Activated naive CD4-positive, alpha-beta T cell treated with anti-CD3 and anti-CD28 coated beads, Interleukin-2, amount 50 U/mL, for 16 hours (primary cell): Measurements from ENCODE around the gene NEGR1.

ENCODE experiments used
- DNase-seq: peaks from one replicate; pipeline ENCODE4 v3.0.0-alpha.2; 2020

Gene NEGR1

GRCh38 chr1:71526824-71527223 lies 755.5 kb downstream of the NEGR1 start:
- no peak for DNase-seq

DNA sequence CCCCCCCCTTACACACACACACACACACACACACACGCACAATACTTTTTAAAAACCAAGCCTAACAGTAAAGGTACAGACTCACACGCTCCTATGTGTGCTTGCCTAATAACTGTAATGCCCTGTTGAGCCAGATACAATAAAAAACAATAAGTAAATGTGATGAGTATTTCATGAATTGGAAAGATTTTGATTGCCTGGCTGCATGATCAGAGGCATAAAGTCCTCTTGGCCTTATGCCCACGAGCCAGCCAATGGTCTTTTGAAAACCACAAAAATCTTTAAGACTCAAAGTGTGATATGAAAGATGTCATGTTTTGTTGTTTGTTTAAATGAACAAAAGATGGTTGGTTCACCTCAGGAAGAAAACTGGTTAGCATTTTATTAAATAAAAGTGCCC lies 759.6 kb downstream of the NEGR1 start:
- DNase-seq, result no peak

DNA sequence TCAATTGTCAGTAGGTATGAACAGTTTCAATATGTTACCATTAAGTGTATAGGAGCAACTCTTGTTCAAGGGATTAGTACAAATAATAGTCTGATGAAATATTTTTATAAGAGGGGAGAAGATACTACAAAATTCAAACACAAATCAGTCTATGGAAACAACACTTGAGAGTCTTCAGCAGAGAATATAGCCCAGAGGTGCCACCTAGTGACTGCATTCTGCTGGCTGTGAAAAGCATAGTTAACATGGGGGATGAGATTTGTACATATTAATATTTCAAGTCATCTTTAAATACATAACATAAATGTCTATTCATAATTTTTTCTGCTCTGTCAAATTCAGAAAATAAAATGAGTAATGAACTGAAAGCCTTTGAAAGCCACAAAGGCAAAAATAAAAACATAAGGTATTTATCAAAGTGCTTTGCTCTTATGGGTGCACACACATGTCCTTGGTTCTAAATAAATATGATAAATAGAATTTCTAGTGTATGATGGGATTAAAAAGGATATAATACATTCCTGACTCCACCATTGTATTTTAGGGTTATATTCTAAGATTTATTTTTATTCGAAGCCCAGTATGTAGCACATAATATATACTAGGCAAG lies 760.6 kb downstream of the NEGR1 start:
- DNase-seq, result no peak

DNA sequence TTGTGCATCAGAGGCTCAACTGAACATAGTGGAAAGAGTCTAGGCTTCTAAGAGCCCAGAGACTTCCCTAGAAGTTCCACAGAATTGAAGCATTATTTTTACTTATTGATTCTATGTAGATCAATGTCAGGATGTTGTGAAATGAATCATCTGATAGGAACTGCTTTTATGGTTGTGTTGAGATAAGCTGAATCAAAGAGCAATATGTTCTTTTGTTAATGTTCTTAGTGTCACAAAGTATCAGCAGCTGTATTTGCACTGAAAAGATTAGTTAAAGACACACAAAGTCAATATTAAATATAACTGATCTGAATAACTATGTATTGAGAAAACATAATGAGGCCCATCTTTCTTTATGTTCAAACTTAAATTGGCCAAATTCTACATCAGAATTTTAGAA lies 770.8 kb downstream of the NEGR1 start:
- DNase-seq, result no peak

- DNase-seq, result no peak
These were observed 771.6 kb downstream of the NEGR1 start for GRCh38 chr1:71510725-71511124.

- no peak for DNase-seq
These were observed 773.2 kb downstream of the NEGR1 start for GRCh38 chr1:71509051-71509595.

GRCh38 chr1:71502006-71502405 lies 780.3 kb downstream of the NEGR1 start:
- no peak for DNase-seq

- DNase-seq, result no peak
These were observed 783.8 kb downstream of the NEGR1 start for GRCh38 chr1:71498542-71498941.

DNA sequence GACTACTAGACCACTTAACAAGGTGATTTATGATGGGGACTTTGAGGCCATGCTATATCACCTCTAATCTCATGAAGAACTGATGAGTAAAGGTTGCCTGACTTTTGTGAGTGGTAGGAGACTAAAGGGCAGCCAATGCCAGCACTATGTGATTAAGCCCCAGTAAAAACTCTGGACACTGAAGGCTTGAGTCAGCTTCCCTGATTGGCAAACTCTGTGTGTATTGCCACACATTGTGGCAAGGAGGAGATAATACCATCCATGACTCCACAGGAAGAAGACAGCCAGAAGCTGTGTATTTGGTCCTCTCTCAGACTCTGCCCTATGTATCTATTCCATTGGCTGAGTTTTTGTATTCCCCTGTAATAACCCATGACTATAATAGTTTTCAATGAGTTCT lies 788.2 kb downstream of the NEGR1 start:
- no peak for DNase-seq

DNA sequence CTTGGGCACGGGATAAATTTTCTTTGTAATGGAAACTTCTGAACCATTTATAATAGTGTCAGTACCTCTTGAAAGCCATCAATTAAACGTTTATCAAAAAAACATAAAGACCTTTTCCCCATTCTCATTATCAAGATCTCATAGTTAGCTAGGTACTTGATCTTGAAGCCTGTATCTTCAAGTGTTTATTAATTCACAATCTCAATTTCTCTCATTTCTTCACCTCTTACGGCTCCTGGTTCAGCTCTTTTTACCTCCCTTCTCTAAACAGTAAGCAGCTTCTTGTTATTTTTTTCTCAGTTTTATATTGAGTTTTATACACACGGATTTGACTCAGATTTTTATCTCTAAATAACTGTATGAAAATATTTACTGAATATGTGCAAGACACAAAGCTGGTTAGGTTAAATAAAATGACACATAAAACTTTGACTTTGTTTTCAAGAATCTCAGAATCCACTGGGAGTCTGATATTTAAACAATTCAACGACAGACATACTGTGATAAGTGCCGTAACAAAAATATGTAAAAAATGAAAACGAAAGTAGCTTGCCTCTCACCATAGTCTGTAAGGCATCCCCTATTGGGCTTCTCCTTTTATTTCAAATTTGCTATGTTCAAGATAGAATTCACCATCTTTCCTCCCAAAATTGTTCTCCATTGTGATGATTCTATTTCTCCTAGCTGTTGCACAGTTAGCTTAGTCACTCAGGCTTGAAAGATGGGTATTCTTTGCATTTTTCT lies 789.9 kb downstream of the NEGR1 start:
- DNase-seq, result no peak

- no peak for DNase-seq
These were observed 791.9 kb downstream of the NEGR1 start for GRCh38 chr1:71490432-71490831.

- DNase-seq, result no peak
These were observed 793.6 kb downstream of the NEGR1 start for GRCh38 chr1:71488555-71489252.

DNA sequence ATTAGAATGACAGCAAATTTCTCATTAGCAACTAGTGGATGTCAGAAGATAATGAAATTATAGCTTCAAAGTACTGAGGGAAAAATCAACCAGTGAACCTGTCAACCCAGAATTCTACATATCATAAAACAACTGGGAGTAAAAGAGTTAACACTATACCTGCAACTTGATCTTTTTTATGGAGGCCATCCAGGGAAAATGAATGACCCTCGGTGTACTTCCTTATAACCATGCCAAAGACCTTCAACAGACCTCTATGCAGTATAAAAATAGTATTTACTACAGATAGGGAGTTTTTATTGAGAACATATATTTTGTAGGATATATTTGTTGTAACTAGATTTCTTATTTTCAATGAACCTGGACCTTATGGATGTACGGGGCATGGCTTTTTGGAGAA lies 809.0 kb downstream of the NEGR1 start:
- no peak for DNase-seq

- no peak for DNase-seq
These were observed 817.2 kb downstream of the NEGR1 start for GRCh38 chr1:71465093-71465492.

DNA sequence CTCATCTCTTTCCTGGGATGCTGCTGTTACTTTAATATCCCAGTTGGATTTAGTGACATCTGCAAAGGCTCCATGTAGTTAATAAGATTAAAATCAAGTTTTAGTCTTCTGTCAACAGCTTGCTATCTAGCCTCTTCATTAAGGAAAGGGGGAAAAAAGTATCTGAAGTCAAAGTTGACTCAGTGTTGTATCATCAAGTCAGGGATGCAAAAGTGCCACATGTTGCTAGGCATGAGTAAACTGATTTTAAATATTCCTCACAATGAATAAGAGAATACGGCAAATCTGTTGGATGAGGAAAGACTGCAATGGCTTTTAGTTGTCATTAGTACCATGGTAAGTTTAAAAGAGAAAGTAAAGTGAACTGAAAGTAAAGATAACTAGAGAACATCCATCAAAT lies 818.3 kb downstream of the NEGR1 start:
- no peak for DNase-seq

- no peak for DNase-seq
These were observed 819.2 kb downstream of the NEGR1 start for GRCh38 chr1:71463144-71463543.

GRCh38 chr1:71462247-71462646 lies 820.1 kb downstream of the NEGR1 start:
- no peak for DNase-seq

GRCh38 chr1:71461416-71461815 lies 820.9 kb downstream of the NEGR1 start:
- DNase-seq, result no peak

DNA sequence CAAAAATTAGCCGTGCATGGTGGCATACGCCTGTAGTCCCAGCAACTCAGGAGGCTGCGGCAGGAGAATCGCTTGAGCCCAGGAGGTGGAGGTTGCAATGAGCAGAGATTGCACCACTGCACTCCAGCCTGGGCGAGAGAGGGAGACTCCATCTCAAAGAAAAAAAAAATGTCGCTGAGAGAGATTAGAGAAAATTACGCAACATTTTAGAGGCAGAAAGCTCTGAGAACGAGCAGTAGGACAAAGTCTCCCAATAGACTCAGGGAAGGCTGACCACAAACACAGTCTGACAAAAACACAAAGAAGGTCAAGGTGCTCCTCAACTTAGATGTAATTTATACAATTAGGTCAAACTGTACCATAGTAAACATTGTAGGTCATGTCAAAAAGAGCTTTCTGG lies 833.9 kb downstream of the NEGR1 start:
- no peak for DNase-seq

DNA sequence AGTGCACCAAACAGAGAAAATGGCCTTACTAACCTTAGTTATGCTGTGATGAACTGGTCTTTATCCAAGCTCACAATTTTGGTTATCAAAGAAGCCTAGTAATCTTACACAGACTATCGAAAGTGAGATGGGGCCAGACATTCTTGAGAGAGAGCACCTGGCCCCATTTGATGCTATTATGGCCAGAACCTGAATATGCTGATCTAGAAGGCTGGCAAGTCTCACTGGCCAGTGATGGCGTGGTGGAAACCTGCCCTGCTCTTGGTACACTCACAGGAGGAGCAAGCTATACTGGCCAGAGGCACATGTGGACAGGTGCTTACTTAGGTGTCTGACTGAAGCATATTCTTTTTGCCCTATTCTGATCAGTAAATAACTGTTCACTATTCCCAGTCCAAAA lies 843.7 kb downstream of the NEGR1 start:
- no peak for DNase-seq

- DNase-seq, result no peak
These were observed 846.4 kb downstream of the NEGR1 start for GRCh38 chr1:71435951-71436350.

DNA sequence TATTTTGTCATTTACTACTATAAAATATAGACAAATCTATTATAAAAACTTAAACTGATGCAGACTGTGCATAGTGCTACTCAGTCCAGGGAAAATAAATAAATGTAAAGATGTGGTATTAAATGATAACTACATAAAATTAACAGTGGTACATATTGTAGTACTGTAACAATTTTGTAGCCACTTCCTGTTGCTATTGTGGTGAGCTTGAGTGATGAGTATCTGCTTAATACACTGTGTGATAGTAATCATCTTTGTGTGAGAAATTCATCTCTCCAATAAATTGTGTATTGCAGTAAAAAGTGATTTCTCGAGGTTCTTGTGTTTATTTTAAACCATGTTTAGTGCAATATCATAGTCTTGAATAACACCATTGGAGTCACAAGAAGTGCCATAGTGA lies 848.1 kb downstream of the NEGR1 start:
- DNase-seq, result no peak

- no peak for DNase-seq
These were observed 854.3 kb downstream of the NEGR1 start for GRCh38 chr1:71428029-71428428.

DNA sequence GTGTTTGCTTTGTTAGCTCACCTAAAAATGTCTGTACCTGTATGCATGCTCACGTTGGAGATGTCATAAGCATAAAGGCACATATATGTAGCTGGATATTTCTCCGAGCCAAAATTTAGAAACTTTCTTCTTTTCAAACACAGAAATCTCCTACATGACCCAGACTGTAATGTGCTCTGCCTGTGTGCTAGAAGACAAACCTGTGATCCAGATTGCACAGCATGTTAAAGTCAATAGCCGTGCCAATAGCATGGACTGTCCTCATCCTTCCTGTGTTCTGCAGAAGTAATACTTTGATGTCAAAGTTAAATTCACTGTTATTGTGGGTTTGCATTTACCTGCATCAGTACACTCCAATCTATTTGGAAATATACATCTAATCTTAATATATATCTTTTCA lies 855.3 kb downstream of the NEGR1 start:
- no peak for DNase-seq
